Hindlimb muscle (tissue), 1 donor: Measurements from ENCODE around the gene LINC00305. TPM values are rescaled to one million over a fixed set of nuclear protein-coding genes. Genes with fewer than 3 reads are reported as not detected.

ENCODE experiments used
- DNase-seq: peaks from one replicate; pipeline ENCODE4 v3.0.0-alpha.2; 2013
- polyA plus RNA-seq: library from polyadenylated mRNA; unstranded; fragments of 120-200 nt; gene quantifications from one replicate; pipeline ENCODE4 v1.2.1, GENCODE V29; 2013; ENCODE audit not compliant: insufficient read length

Gene LINC00305
- polyA plus RNA-seq: not detected

DNA sequence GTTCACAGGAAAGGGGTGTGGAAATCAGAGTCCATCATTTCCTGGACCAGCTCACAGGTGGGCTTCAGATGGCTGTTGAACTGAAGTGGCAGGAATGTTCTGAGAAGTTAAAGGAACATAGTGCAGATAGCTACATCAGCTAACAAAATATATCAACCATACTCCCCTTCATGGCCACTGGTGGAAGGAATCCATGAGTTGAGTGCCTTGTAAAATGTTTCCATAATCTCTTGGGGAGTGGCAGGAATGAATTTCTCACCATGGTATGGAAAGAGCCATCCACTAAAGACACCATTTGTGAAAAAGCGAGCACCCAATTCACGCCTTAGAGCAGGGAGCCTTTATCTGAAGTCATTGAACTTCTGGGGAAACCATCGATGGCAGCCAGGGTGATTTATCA is at the start of gene LINC00305:
Gene LINC00305, minus strand, starts transcription at position 101 of the 400 bp plus-strand sequence.
- DNase-seq: no peak

DNA sequence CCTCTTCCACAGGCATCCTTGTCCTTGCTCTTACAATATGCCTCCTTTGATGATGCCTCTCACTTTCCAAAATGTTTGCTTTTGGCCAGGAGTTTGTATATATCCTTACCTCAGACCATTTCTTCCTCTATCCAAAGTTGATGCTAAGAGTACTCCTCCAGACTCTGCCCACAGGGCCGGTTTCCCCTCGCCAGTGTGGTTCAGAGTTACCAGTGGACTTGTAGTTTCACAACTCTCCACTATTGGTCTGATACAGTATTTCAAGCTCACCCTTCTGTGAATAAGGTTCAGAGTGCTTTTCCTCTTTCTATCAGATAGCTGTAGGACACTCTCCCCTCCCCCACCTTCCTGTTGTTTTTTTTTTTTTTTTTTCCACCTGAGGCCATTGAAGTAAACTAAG is 42.2 kb upstream of the LINC00305 start:
- DNase-seq: no peak

DNA sequence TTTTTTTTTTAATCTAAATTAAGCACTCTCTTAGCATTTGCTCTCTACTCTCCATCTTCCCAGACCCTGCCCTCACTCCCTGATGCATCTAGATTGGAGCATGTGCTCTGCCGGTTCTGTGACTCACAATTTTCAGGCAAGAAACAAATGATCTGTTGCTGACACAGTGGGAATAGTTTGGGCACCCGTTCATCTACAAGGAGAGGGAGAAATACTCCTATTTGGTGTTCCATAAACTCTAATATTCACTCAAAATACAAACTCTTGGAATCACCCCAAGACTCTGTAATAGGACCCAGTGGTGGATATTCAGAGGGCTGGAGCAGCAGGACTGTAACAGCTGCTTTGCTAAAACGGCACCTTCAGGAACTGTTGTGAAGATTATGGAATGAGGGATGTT is 37.1 kb upstream of the LINC00305 start:
- peak; percentile 38 for DNase-seq

DNA sequence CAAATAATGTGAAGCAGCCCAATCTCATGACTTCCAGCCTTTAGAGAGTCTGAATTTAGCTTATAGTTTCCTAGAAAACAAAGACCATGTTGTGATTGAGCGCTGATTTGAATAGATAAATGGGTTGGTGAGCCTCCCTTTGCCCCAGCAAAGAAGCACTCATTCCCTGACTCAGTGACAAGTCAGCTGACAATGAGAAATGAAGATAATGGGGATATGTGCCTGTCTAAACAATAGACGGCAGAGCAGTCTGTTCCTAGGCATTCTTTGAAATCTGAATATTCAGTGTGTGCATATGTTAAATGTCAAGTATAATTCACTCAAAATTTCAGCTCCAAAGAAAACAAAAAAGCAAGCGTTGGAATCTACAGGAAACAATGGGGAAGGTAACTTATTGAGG is 34.8 kb upstream of the LINC00305 start:
- DNase-seq: no peak

DNA sequence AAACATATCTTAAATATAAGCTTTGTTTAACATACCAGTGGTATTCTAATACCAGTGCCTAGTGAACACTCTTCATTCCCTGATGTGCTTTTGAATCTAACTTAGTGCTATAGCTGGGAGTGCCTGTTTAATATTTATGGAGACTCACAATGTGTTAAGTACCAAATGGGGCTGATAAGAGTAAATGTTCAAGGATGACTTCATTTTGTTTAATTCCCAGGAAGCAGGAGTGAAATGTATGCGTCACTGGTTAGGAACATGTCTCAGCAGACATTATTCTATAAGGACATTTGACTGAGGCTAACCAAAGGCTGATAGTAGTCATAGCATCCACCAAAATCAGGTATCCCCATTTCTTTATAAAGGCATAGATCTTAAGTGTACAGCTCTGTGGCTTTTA is 31.7 kb upstream of the LINC00305 start:
- DNase-seq: no peak

DNA sequence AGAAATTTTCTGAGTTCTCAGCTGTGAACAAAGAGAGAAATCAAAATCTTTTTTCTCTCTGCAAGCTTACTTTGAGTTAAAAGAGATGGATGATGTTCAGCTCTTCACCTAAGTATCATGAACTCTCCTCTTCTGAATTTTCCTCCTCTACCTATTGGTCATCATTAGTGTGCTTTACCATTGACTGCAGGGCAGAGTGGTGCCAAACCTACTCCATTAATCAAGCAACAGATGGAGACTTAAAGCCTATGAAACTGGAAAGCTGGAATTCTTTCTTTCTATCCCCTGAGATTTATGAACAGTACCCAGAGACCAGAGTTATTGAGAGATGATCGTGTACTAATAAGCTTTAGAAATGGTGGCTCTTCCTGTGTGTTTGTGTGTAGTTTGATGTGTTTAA is 31.3 kb upstream of the LINC00305 start:
- no peak for DNase-seq

DNA sequence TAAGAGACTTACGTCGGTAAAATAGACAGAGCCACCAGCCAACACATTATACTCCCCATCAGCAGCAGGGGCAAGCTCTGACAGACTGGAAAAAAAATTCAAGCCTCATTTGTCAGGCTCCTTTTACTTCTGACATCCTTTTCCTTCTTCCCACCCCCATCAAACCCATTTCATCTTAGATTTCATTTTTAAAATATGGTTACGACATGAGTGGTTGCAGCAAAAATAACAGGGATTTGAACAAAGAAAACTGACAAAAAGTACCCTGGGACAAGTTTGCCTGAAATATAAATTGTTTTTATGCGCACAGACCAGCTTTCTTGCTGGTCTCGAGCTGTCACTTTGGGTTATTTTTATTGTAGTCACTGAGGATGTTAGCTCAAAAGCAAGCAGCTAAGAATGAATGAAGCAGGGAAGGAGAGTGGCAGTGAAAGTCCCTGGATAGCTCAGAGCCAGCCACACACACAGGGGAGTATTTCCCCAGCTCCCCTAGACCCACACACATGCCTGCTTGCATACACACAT is 30.7 kb upstream of the LINC00305 start:
- no peak for DNase-seq

DNA sequence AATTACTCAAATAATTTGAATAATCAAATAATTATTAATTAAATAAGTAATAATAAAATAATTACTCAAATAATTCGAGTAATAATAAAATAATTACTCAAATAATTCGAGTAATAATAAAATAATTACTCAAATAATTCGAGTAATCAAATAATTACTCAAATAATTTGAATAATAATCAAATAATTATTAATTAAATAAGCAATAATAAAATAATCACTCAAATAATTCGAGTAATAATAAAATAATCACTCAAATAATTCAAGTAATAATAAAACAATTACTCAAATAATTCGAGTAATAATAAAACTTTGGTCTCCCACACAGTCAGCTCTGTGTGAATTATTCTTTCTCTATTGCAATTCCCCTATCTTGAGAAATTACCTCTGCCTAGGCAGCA is 30.0 kb upstream of the LINC00305 start:
- no peak for DNase-seq

DNA sequence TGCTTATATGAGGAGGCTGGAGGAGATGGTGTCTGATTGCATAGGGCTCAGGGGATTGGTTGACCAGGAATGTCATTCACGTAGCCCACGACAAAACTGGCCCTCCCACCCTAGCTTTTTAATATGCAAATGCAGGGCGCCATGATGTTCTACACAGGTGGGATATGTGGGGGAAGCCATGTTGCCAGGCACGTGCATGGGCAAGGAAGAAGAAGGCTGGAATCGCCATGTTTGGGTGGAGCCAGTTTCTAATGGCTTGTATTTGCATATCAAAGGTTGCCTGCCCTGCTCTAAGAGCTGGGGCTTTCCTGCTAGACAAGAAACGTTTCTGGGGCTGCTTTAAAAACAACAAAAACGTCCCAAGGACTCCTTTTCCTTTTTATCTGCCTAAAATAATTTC is 26.5 kb upstream of the LINC00305 start:
- no peak for DNase-seq

DNA sequence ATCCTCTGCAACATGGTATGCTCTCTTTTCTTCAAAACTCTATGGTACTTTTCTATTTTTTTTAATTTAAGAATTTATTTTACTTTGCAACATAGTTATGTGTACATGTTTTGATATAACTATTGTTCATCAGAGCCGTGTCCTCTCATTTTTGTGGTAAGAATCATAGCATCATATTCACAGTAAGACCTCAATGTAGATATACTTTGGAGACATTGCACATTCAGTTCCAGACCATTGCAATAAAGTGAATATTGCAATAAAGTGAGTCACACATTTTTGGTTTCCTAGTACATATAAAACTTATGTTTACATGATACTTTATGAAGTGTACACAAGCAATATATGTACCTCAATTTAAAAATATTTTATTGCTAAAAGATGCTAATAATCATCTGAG is 22.7 kb upstream of the LINC00305 start:
- DNase-seq: no peak

DNA sequence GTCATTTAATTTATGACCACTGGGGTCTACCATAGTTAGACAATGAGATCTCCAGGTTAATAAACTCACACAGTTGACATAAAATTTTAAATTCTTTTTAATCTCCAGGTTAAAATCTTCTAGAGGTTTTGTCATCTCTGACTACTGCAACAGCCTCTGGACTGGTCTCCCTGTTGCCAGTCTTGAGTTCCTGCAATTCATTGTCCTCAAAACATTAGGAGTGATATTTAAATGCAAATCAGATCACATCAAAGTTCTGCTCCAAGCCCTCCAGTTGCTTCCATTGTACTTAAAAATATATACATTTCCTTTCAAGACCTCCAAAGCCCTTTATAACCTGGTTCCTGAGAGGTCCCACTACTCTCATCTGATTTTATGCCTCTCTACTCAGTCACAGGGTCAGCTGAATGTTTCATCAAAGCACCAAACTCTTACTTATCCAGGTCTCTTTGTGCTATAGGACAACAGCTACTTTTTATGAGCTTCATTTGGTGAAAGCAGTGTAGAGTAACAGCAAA is 18.6 kb upstream of the LINC00305 start:
- DNase-seq: no peak

DNA sequence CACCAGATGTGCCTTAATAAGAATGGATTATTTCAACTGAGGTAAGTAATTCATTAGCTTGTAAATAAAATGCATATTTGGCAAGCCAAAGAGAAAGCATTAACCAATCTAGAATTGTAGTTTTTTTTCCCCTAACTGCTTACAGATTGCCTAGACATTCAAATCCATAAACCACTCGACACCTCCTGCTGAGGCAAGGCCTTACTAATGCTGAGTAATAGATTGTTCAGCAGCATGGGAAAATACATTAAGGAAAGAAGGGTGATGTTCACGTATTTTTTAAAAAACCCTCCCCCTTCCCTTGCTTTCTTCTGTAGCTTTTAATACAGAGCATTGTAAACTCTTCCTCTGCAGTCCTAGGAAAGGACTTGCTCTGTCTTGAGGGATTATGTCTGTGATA is 17.0 kb upstream of the LINC00305 start:
- DNase-seq: no peak

DNA sequence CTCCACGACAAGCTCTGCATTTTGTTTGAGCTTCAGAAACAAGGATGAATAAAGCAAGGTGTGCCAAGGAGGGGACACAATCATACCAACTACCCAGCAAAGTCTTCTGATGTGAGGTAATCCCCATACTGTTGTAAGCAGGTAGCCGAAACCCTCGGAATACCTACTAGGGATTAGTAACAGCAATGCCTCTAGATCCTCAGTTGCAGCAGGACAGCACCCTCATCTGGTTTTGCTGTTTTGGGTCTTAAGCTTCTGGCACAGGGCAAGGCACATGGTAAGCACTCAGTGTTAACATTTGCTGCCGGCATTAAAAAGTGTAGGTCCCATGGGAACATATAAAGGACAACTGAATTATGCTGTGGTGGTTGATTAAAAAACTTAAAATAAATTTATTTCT is 16.0 kb upstream of the LINC00305 start:
- no peak for DNase-seq

DNA sequence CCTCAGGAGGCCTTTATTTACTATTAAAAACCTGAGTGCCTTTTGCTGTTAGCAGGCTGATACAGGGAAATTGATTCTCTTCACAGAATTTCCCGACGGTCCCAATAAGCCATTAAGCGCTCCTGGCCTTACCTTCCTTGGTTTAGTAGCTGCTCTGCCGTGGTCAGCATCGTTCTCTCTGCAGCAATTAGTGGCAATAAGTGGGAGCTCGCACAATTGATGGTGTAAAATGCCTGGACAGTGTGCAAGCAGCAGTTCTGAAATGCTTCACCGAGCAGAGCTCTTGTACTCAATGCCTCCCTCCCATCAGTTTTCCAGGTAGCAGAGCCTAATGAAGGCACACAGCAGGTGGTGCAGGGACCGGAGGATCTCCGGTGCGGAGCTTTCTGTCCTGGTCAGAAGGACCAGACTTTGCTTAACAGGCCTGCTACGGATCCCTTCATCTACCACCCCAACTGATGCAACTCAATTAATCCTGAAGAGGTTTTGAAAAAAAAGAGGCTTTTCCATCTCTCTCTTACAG is 1.1 kb upstream of the LINC00305 start:
- no peak for DNase-seq

DNA sequence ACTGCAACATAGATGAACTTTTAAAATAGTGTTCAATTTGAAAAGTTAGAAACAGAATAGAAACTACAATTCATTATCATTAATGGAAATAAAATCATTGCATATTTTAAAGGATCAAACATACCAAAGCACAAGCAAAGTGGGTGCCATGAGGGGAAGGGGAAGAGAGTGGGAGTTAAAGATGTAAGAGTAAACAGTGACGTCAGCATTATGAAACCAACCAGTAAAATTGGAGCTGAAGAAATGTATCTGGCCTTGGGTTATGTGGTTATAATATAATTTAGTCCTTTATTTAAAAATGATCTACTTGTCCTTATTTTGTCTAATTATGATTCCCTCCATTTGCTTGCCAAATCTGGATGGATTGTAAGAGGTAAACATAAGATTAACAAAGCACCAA is 6.0 kb downstream of the LINC00305 start:
- no peak for DNase-seq

DNA sequence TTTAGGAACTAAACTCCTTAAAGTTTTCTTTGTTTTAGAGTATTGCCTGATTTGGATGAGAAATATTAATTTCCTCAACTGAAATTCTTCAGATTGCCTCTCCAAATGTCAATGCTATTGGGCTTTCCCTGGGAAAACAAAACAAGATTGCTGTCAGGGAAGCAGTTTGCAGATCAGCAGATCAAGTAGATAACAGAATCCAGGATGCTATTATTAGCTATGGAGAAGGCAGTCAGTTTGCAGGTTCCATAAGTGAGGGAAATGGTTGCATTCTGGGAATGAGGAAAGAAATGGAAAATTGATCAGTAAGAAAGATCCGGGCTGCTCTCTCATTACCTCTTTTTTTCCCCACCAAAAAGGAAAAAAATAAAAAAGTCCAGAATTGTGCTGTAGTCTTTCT is 11.0 kb downstream of the LINC00305 start:
- no peak for DNase-seq

DNA sequence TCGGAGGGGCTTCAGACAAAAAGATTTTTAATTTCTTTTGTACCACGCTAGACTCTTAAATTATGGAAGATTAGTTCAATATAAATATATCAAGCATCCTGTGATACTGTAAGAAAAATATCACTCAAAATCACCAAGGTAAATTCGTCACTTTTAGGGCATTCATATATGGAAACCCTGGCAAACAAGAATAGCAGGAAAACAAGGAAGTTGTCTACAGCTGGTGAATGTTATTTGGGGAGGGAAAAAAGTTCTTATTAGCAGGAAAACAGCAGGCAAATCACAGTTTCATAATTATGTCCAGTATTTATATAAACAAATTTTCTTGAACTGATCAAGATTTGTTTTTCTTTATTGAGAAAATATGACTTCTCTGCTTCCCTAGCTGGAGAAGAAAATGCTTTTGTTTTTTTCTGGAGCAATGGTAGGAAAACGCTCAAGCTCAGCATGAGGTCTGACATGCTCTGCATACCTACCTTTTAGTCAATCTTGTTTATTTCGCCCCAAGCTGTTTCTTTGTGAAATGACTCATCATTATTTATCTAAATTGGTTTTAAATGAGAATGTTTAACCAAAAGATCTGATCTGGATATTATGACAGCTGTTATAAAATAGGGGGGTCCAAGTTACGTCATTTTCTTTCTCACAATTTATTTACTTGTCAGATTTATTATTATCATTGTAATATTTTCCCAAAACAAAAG is 14.7 kb downstream of the LINC00305 start:
- no peak for DNase-seq

DNA sequence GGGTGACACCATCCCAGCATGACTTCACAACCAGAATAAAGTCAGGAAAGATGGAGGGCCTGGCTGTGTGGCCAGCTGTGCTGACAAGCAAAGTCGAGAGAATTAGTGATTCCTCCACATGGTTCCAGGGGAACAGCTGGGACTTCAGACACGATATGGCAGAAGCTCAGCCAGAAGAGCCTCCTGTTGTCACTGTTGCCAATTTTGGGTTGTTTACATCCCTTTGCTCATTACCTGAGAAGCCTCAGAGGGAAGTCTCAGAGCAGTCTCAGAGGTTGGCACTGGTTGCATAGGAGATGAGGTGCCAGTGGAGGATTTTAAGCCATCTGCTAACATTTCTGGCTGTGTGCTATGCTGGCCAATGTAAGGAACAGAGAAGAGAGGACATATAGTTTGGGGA is 16.0 kb downstream of the LINC00305 start:
- no peak for DNase-seq

DNA sequence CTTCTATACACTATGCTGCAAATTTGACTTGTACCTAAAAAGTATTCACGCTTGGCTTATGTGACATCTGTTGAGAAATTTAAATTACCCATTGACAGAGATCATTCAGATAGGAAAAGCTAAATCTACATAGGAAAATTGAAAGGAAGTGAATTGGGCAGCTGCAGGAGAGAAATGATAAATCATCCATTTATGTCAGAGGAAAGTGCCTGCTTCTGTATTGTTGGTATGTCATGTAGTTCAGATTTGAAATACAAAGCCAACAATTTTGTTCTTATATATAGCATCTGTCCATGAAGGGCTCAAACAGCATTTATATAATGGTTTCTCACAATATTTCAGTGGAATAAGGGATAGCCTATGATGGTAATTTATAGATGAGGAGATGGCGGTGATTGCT is 17.6 kb downstream of the LINC00305 start:
- no peak for DNase-seq

DNA sequence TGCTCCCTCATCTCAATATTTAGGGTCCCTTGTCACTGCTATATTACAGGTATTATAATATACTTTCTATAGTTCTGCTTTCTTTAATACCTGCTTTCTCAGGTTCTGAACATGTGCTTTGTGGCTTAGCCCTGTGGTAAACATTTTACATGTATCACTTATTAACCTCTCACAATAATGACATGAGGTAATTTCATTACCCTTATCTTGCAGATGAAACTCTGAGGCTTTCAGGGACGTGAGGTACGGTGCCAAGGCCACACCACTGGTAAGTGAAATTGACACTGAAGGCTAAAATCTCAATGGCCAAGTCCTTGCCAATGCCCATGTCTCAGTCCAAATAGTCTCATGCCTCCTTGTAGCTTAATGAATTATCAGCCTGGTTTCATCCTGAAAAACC is 21.7 kb downstream of the LINC00305 start:
- DNase-seq: no peak

DNA sequence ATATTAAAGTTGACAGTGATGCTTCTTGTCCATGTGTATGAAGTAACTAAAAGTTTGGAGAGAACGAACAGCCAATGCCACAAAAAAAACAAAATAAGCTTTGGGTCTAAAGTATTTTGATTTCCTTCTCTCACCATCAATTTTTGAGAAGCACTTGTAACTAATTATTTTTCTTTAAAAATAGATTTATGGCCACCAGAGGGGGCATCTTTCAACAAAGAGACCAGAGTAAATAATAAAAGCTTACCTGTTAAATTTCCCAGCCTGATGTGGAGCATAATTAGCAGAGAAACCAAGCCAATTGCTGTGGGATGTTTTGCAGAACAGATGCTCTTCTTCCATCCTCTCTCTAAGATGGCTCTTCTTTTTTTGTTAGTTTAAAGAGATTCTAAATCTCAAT is 29.0 kb downstream of the LINC00305 start:
- no peak for DNase-seq

DNA sequence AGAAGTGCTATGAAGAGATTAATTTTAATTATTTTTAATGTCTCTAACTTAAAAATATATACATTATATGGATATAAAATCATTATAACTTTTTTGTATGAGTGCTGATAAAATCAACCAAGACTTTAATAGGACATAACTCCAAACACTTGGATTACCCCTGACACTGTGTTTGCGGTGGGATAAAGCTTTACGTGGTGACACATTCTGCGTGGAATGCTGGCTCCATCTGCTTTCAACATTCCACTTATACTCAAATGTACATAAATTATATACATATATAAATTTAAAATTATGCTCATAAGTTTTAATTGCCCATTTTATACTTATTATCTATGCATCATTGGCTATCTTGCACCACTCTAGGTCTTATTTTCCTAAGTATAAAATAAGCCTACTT is 30.5 kb downstream of the LINC00305 start:
- no peak for DNase-seq

DNA sequence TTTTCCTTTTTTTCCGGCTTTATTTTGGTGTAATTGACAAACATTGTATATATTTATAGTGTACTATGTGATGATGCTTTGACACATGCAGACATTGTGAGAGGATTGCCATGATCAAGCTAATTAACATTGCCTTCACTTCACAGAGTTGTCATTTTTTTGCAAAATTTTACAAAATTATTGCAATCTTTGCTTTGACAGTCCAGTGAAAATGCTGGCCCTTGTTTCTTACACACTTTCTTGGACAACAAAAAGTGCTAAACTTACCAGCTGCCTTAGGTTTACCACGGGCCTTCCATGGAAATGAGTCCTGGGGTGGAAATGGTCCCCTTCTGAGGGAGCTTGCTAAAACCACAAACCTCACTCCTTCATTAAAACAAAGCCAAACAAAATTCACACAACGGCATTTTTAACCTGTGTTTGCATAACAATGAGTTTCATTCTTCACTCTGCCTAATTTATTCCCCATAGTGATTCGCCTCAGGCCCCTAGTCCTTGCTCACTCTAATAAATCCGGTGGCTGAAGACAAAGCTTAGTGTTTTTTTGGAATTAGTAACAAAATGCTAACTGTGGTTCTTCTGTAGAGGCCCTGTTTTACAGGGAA is 32.2 kb downstream of the LINC00305 start:
- no peak for DNase-seq

DNA sequence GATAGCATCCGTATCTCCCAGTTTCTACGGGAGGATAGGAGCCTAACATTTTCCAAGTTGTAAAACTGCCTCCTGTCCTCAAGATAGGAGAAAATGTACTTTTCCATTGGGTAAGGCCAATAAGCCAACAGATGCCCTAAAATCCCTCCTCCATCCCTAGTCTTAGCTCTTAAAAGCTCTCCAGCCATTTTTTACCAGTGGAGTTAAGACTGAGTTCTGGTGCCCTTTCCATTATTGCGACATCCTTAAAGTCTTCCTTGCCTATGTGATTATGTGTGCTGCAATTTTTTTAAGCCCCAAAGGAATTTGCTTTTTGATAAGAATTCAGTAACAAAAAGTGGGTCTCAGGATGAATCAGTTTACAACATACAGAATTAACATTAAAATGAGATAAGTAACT is 33.0 kb downstream of the LINC00305 start:
- no peak for DNase-seq
